Endothelial cell of hepatic sinusoid (primary cell): ENCODE measurements around the gene ROCK1.
"Not testable (repeated sequence)": the region's sequence is repeated elsewhere in the genome, so short reads cannot be mapped to it uniquely, and the experiment has no call there.

Experiments used
- in situ Hi-C: cut with HindIII; loops from 2 replicates; pipeline ENCODE4 v1.10.0; 2017; ENCODE audit warnings: low sequenced_read_pairs

ROCK1 gene

DNA sequence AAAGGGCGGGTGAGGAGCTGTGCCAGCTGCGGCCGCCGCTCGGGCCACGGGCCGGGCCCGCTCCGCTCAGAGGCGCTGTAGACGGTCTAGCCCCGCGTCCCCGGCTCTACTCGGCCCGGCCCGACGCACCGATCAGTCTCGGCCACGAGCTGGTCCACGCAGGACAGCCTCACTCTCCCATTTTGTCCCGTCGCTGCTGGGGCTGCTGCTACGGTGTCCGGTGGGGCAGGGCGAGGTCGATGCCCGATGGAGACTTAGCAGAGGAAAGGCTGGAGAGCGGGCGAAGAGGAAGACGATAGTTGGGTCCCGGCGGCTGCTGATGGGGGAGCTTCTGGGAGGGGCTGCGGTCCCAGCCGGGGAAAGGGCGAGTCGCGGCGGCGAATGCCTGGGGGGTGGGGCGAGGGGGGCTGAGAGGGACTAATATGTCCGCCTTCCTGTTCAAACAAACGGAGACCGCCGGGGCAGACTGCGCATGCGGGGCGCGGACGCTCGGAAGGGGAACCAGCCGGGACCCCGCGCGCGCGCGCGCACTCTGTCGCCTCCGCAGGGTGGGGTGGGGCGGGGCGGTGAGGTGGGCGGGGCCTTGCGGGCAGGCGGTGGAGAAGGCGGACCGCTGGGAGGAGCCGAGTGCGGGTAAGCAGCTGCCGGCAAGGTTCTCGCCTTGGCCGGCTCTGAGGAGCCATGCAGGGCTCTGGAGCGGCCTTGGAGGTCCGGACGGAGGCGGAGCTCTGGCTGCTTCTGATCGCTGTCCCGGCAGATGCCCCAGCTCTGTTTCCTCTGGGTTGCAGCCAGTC is at the start of gene ROCK1:
TSS of gene ROCK1 (minus strand) at position 468 of the 794 bp plus-strand sequence. CDS start 903 bp downstream, outside the sequence.
- in situ Hi-C loops, result no loop called here

DNA sequence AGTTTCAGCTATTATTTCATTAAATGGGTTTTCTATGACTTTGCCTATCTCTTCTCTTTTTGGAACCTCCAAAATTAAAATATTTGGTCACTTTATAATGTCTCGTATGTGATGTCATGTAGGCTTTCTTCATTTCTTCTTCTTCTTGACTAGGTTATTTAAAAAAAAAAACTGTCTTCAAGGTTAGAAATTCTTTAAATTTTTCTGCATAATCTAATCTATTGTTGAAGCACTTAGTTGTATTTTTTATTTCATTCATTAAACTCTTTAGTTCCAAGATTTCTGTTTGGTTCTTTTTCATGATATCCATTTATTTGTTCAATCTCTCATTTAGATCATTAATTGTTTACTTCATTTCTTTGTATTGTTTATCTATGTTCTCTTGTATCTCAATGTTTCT is 43.8 kb upstream of the ROCK1 start:
- in situ Hi-C loops, result no loop called here

DNA sequence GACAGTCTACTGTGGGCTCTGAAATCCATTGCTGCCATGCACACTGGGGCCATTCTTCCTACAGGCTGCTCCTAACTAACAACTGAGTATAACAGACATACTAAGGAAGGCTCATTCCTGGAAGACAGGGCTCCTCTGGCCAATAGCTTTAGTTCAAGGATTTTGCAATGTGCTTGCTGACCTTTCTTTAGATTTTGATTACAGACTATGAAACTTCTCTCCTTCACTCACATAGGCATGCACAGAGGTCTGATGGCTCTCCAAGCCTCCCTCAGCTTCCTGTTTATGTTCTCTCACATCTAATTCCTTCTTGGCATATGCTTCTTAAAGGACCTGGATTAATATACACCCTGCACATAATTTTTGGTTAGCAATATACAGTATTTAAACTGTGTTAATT is 34.4 kb upstream of the ROCK1 start:
- in situ Hi-C loops, result no loop called here

DNA sequence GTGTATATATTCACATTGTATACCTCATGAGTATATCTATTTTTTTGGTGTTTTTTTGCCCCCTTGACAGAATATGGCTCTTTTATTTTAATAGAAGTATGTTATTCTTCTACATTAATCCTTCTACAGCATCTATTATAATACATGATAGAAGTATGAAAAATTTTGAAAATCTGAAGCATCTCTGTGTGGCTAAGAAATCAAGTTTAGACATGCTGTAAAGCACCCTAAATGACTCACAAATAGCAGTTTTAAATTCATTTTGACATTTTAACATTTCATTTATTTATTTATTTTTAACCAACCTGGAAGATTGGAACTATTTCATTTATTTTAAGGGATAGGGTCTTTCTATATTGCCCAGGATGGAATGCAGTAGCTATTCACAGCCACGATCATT is 33.8 kb upstream of the ROCK1 start:
- in situ Hi-C loops, result no loop called here

DNA sequence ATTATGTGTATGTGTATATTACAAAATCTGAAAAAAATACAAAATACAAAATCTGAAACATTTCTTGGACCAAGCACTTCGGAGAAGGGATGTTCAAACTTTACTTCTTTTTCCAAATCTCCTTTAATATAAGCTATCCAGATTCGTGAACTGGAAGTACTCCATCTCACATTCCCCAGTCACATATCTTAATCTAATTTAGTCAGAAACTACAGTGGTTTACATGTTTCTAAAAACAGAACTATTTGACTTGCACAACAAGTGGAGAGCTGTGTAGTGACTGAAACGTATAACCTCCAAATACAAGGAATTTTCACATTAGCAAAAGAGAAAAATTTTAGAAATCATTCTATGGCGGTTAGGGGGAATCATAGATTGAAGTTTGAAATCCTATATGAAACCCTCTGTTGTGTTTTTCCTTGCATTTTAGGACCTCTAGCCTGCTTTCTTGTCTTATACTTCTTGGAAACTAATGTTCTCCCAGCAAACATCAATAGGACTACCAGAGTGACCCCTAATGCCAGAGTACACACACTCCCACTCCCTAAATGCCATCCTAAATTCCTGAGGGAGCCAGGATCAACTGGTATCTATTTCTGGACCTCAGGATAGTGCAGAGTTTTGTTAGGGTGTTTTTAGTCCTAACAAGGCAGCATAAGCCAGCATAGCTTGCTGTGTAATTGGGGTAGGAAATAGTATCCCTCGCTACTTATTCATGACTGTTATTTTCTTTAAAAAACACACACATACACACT is 30.2 kb upstream of the ROCK1 start:
- in situ Hi-C loops, result no loop called here

DNA sequence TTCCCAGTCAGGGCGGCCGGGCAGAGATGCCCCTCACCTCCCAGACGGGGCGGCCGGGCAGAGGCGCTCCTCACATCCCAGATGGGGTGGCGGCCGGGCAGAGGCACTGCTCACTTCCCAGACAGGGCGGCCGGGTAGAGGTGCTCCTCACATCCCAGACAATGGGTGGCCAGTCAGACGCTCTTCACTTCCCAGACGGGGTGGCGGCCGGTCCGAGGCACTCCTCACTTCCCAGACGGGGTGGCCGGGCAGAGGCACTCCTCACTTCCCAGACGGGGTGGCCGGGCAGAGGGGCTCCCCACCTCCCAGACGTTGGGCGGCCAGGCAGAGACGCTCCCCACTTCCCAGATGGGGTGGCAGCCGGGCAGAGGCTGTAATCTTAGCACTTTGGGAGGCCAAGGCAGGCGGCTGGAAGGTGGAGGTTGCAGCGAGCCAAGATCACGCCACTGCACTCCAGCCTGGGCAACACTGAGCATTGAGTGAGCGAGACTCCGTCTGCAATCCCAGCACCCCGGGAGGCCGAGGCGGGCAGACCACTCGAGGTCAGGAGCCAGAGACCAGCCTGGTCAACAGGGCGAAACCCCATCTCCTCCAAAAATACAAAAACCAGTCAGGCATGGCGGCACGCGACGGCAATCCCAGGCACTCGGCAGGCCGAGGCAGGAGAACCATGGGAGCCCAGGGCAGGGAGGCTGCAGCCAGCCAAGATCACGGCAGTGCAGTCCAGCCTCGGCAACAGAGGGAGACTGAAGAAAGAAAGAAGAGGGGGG is 26.3 kb upstream of the ROCK1 start:
- in situ Hi-C loops, result not testable (repeated sequence)

DNA sequence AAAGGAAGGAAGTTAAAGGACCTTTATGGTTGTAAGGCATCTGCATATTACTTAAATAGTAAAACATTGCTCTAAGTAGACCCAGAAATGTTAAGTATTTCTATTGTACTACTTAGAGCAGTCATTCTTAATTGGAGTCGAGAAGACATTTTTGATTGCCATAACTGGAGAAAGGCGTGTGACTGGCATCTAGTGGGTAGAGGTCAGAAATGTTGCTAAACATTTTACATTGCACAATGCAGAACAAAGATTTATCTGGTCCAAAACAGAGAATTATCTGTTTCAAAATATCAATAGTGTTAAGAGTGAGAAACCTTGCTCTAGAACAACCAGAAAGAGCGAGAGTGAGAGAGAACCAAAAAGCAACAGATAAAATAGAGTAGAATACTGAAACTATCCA is 23.3 kb upstream of the ROCK1 start:
- in situ Hi-C loops, result no loop called here

DNA sequence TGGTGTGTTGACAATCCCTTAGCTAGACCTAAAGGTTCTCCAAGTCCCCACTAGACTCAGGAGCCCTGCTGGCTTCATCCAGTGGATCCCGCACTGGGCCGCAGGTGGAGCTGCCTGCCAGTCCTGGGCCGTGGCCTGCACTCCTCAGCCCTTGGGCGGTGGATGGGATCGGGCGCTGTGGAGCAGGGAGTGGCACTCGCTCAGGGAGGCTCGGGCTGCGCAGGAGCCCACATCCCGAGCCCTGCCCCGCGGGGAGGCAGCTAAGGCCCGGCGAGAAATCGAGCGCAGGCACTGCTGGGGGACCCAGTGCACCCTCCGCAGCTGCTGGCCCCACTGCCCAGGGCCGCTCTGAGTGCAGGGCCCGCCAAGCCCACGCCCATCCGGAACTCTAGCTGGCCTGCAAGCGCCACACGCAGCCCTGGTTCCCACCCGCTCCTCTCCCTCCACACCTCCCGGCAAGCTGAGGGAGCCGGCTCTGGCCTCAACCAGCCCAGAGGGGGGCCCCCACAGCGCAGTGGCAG is 20.8 kb upstream of the ROCK1 start:
- in situ Hi-C loops, result no loop called here

DNA sequence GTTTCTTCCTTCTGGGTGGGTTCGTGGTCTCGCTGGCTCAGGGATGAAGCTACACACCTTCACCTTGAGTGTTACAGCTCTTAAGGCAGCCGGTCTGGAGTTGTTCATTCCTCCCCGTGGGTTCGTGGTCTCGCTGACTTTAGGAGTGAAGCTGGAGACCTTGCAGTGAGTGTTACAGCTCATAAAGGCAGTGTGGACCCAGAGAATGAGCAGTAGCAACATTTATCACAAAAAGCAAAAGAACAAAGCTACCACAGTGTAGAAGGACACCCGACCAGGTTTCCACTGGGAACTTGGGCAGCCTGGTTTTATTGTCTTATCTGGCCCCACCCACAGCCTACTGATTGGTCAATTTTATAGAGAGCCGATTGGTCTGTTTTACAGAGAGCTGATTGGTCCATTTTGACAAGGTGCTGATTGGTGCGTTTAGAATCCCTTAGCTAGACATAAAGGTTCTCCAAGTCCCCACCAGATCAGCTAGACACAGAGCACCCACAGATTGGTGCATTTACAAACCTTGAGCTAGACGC is 20.1 kb upstream of the ROCK1 start:
- in situ Hi-C loops, result no loop called here

DNA sequence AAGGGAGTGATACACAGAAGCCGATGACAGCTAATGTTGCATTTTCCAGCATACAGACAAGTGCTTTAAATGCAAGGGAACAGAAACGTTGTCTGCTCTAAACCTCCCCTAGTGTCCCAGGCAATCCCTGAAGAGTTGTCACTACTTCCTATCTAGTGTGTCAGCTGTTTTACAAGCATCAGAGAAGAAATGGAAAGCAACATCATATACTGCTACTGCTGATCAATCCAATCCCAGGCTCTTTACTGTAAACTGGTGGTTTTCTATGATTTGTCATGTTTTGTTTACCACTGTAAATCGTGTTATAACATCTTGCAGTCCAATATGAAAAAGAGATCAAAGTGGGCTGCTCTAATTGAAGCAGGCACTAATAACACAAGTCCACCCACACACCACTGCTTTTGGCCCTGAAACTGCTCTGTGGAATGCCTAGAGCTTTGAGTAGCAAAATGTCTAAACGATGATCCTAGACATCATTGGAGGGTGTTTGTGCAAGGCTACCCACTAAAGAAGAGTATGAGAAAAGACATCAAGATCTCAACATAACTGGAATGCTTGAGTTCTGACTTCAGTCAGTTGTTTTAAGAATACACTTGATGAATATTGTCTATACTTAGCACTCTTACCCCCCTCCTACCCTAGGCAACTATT is 18.1 kb upstream of the ROCK1 start:
- in situ Hi-C loops, result loop anchor here (10.0 kb wide), 3 partner anchors 105 to 395 kb away; no protein-coding TSS in a partner anchor

DNA sequence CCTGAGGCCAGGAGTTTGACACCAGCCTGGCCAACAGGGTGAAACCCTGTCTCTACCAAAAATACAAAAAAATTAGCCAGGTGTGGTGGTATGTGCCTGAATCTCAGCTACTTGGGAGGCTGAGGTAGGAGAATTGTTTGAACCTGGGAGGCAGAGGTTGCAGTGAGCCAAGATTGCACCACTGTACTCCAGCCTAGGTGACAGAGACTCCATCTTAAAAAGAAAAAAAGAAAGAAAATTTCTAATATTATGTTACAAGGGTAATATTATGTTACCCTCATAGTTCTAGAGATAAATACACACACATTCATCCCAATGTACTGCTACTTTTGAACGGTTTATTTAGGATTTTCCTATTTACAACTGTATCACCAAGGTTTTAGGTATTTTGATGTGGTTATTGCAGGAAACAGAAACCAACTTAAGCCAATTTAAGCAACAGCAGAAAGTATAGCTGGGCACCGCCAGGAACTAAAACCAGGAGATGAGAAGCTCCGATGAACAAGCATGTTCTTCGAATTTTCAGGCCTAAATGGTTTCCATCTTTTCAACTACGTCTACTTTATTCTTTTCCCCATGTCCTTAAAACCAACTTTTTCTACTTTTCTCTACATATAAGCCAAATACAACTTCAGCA is 11.8 kb upstream of the ROCK1 start:
- in situ Hi-C loops, result loop anchor here (5.0 to 10.0 kb wide), 5 partner anchors 41 to 401 kb away; no protein-coding TSS in a partner anchor

DNA sequence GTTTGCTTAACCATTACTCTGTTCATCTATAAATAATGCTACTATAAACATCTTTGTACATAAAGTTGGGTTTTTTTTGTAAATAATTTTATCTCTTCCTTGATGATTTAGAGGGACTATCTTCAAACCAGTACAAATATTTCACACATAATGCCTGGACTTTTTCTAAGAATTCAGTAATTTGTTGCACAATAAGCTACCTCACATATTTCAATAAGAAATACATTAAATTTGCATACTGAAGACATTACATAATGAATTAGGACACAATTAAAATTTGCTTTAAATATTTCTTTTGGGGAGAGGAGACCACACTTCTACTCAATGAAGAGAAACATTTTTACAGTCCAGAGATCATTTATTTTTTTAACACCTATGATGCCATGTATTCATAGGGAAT is 7.2 kb upstream of the ROCK1 start:
- in situ Hi-C loops, result no loop called here

DNA sequence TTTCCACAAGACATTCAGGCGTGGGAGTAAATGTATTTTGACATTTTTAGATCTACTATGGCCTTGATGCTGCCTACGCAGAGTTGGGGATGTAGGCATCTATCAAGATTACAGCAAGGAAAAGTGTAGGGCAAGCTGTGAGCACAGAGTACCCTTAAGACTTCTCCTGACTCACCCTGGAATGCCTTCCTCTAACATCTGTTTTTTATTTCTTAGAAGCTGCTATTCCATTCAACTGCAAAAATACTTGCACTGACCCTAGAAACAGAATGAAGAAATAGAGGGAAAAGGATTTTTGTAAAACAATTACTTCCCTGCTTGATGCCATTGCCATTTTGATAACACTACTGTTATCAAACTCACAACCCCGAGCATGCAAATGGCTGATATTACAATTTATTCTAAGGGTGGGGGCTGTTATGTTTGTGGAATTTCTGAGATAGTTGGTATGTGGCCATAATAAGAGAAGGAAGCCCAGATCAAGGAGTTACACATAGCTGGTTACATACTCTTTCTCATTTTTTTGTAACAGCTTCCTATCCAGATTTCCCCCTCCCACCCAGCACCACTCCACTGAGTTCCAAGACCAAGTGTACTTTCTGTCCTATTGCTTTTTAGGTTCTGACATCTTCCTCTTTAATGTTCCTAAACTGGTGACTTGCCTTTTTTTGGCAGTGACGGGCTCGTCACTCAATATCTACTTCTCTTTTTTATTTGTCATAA is 6.0 kb upstream of the ROCK1 start:
- in situ Hi-C loops, result no loop called here

DNA sequence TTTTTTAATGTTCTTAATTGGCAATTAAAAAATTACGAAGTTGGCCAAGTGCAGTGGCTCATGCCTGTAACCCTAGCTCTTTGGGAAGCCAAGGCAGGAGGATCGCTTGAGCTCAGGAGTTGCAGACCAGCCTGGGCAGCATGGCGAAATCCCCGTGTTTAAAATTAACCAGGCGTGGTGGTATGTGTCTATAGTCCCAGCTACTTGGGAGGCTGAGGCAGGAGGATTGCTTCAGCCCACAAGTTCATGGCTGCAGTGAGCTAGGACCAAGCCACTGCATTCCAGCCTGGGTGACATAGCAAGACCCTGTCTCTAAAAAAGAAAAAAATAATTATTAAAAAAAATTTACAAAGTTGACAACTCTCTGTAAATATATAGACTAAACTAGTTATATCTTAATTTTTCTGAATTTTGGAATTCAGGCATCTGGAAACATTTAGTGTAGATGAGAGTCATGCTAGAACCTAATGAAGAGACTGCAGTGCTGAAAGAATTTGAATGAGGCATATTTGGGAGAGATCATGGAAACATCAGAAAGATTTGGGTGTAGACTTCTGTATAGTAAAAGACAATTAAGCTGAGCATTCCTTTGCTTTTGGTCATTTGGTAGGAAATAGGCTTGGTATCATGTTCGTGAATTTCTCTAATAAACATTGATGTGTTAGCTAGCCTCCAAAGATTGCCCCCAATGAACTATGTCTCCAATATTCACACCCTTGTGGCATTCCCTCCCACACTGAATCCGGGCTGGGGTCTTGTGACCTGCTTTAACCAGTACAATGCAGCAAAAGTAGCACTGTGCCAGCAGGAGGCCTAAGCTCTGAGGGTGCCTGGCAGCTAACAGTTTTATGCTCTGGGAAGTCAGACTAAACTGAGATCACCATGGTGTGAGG is 4.2 kb upstream of the ROCK1 start:
- in situ Hi-C loops, result no loop called here

DNA sequence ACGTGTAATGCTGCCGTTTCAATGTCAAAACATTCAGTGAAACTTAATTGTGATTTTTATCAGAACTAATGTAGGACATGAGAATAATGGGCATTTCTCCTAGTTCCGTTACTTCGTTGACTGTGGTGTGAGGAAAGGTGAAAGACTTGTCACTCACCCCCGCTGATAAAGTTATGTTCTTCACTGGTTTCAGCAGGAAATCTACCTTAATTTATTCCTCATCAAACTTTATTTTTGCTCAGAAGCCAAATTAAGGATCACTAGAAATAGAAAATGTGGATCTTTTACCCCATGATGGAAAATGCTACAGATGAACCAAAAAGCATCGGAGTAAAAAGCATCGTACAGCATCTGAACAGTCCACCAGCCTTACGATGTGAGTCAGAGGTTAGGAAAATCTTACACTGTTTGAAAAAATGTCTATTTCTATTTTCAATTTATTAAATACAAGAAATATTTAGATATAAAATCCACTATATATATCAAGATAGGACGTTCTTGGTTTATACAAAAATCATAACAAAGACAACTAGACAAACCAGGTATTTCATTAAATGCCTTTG is 1.0 kb upstream of the ROCK1 start:
- in situ Hi-C loops, result no loop called here

DNA sequence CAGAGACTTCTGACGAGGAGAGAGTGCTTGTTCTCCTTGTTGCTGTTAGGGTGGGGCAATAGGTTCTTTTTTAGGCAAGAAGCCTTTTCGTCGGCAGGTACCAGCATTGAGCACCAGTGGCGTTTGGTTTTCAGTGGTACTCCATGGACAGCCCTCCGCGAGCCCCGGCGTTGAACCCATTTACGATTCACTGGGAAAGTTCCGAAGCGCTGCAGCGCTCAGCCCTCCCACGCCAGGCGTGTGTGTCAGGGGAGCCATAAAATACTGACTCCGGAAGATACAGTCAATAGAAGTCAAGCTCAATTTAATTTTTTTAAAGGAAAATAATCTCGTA is 494 bp upstream of the ROCK1 start:
- in situ Hi-C loops, result no loop called here

DNA sequence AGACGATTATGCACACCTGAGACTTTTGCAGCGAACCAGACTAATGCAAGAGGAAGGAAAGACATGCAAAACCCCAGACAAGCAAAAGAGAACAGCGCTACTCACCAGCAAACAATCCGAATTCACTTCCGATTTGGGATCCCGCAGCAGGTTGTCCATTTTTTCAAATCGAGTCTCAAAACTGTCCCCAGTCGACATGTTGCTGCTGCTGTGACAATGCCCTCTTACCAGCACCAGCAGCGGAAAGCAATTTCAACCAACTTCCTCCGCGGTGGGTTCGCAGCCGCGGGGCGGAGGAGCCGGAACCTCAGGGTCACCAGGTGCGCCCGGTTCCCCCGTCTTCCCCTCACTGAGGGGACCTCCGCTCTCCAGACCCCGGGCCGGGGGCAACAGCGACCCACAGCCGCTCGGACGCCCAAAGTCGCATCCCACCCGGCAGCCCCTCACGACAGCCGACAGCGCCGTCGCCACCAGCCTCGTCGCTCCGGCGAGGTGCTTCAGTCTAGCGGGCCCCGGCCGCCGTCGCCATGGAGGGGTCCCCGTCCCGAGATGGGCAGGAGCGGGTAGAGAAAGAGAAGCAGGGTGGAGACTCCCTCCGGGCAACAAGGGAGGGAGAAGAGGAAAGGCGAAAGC is 784 bp downstream of the ROCK1 start:
- in situ Hi-C loops, result no loop called here
